H1 (cell line): Measurements from ENCODE around the gene ADK. TPM values are rescaled to one million over a fixed set of nuclear protein-coding genes. Genes with fewer than 3 reads are reported as not detected.

Experiments
- HDAC2 ChIP-seq, 2 experiments: fragments of 300-600 bp in 1 of 2; sonication (generic) in 1 of 2; IDR thresholded peaks; 2 replicates each; pipeline ENCODE4 v1.6.1; 2011 to 2012; ENCODE audit warnings: low read depth in 2 of 2, low read length in 2 of 2, mild to moderate bottlenecking in 2 of 2, moderate library complexity in 2 of 2, borderline replicate concordance in 1 of 2, inconsistent platforms in 1 of 2
- SAP30 ChIP-seq: fragments of 300-600 bp; sonication (generic); IDR thresholded peaks from 2 replicates; pipeline ENCODE4 v1.7.1; 2012; ENCODE audit warnings: low read length, moderate library complexity, mild to moderate bottlenecking, inconsistent platforms; ENCODE audit not compliant: insufficient read depth, insufficient replicate concordance
- SP1 ChIP-seq: IDR thresholded peaks from 2 replicates; pipeline ENCODE4 v1.6.1; 2011; ENCODE audit warnings: low read depth, low read length
- polyA plus RNA-seq, 7 experiments: library from polyadenylated mRNA; depleted of rRNA in 3 of 7; stranded (reverse) in 5 of 7; unstranded in 2 of 7; fragments of >200 nt in 5 of 7; fragments of 200-250 nt in 2 of 7; gene quantifications; 1 replicate in 5 of 7; 2 replicates in 1 of 7; 4 replicates in 1 of 7; pipeline versions ENCODE4 v1.2.1 to v1.2.3, GENCODE V29; 2011 to 2013; ENCODE audit warnings: missing spikeins in 2 of 7, mixed read lengths in 2 of 7
- total RNA-seq: library from RNA; stranded (reverse); fragmentation: NEBNext Ultra II Directional; extraction: Animal tissue kit (Norgen Biotek cat#: 25700); gene quantifications from 2 replicates; pipeline ENCODE4 v1.2.1, GENCODE V29; 2021

The ADK gene
- total and polyA plus RNA-seq, 2 of the 8 experiments (the other 6 are each of a cell fraction or from before 2014, with no cell fraction given) = 12.3 to 42.4 TPM

DNA sequence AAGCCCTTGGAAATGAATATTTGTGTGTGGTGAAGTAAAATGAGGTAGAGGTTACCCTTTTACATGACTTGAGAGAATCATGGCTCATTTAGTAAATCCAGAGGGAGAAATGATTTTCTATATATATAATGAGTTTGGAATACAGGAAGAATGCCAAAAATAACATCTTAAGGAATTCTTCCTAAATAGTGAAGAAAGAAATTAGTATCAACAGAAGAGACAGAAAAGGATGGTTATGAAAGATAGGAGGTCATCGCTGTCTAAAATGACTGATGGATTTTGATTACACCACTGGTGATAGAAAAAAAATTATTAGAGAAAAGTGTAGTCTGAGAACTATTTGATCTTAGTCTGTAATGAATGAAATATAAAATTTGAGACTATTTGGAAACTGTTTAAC lies 283.0 kb downstream of the ADK start (continued):
- TF ChIP-seq SAP30 = no peak
- no peak for TF ChIP-seq SP1
- no peak for TF ChIP-seq HDAC2 (IDR thresholded peaks at IDR 0.05; ENCODE audit: borderline replicate concordance in 1 of 2, low read depth in 2 of 2, low read length in 2 of 2)
